Mucosa of gallbladder (tissue), 1 donor: ENCODE results near the gene SIDT2. TPM values are rescaled to one million over a fixed set of nuclear protein-coding genes. Genes with fewer than 3 reads are reported as not detected.
"Not testable (repeated sequence)": the region's sequence is repeated elsewhere in the genome, so short reads cannot be mapped to it uniquely, and the experiment has no call there.

Source experiments
- DNase-seq: peaks from one replicate; pipeline ENCODE4 v3.0.0-alpha.2; 2020; ENCODE audit warnings: low spot score
- total RNA-seq: library from RNA; stranded (reverse); gene quantifications from one replicate; pipeline ENCODE4 v1.2.1, GENCODE V29; 2021
- donor health status: DM: no; HTN: no; CAD: no.

SIDT2 gene
- total RNA-seq, 1 donor from 2014 or later = 72.9 TPM

DNA sequence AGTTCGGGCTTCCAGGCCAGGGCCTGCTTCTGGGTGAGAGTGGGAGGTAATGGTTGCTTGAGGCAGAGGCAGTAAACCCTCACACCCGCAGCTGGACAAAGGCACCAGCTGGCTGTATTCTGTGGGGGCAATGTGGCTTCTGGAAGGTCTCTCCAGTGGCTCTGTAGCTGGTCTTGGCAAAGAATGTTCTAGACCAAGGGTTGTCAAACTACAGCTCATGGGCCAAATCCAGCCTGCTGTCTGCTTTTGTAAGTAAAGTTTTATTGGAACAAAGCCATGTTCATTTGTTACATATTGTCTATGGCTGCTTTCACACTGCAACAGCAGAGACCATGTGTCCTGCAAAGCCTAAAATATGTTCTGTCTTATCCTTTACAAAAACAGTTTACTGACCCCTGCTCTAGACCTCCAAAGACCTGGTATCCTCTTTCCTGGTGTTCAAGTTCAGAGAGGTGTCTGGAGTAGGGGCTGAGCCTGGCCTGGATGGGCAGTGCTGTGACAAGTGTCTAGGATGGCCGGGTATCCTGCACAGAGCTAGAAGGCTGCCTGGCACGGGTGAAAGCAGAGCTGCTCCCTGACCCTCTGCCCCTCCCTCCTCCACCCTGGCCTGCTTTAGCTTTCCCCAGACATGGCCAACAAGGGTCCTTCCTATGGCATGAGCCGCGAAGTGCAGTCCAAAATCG is 24.0 kb downstream of the SIDT2 start:
- DNase-seq = no peak

DNA sequence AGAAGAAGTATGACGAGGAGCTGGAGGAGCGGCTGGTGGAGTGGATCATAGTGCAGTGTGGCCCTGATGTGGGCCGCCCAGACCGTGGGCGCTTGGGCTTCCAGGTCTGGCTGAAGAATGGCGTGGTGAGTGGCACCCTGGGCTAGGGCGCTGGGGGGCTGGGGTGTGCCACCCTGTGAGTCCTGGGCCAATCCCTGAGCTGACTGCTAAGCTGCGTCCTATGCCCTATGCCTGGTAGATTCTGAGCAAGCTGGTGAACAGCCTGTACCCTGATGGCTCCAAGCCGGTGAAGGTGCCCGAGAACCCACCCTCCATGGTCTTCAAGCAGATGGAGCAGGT is 24.5 kb downstream of the SIDT2 start:
- DNase-seq = no peak

DNA sequence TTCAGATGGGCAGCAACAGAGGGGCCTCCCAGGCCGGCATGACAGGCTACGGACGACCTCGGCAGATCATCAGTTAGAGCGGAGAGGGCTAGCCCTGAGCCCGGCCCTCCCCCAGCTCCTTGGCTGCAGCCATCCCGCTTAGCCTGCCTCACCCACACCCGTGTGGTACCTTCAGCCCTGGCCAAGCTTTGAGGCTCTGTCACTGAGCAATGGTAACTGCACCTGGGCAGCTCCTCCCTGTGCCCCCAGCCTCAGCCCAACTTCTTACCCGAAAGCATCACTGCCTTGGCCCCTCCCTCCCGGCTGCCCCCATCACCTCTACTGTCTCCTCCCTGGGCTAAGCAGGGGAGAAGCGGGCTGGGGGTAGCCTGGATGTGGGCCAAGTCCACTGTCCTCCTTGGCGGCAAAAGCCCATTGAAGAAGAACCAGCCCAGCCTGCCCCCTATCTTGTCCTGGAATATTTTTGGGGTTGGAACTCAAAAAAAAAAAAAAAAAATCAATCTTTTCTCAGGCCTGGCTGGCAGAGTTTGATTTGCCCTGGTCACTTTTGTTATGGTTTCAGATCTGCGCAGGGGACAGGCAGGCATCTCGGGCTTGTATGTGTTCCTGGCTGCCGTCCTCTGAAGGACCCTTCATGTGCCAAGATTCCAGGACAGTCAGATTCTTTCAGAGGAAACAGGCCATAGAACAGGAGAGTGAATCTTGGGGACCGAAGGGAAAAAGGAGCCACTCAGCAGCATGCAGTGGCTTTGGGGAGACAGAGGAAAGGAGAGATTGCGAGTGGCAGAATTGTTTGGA is 25.9 kb downstream of the SIDT2 start:
- no peak for DNase-seq

- DNase-seq = no peak
Observed at GRCh38 chr11:117205211-117205818, 26.8 kb downstream of the SIDT2 start.

- not testable (repeated sequence) for DNase-seq
Observed at GRCh38 chr11:117206111-117206510, 27.6 kb downstream of the SIDT2 start.

GRCh38 chr11:117206859-117207258 is 28.3 kb downstream of the SIDT2 start:
- not testable (repeated sequence) for DNase-seq

GRCh38 chr11:117207481-117207880 is 28.9 kb downstream of the SIDT2 start:
- DNase-seq = not testable (repeated sequence)

GRCh38 chr11:117208710-117209109 is 30.2 kb downstream of the SIDT2 start:
- not testable (repeated sequence) for DNase-seq

DNA sequence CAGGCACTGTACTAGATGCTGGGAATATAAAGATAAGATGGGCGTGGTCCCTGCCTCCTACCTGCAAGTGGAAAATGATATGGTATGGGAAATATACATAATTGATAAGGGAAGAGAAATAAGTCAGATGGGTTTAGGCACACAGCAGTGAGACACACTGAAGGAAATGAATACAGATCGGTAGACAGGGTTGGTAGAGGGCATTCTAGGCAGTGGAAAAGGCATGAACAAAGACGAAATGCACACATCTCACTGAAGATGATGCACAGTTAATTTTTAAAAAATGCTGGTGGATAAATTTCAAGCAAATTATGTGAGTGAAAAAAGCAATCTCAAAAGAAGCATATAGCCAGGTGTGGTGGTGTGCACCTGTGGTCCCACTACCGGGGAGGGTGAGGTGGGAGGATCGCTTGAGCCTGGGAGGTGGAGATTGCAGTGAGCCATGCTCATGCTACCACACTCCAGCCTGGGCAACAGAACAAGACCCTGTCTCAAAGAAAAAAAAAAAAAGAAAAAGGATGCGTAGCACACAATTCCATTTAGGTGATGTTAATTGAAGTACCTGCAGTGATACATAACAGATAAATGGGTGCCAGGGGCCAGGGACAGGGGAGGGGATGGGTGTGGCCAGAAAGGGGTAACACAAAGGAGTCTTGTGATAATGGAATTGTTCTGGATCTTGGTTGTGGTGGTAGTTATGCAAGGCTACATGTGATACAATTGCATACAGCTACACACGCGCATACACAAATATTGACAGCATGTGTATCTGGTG is 31.0 kb downstream of the SIDT2 start:
- DNase-seq = not testable (repeated sequence)

DNA sequence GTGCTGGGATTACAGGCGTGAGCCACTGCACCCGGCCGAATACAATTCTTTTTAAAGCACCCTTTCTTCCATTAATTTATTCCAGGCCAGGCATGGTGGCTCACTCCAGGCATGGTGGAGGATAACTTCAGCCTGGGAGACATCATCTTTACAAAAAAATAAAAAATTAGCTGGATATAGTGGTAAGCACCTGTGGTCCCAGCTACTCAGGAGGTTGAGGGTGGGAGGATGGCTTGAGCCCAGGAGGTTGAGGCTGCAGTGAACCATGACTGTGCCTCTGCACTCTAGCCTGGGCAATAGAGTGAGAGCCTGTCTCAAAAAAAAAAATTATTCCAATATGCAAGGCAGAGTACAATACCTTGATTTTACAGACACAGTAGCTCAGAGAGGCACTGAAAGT is 32.1 kb downstream of the SIDT2 start:
- no peak for DNase-seq

DNA sequence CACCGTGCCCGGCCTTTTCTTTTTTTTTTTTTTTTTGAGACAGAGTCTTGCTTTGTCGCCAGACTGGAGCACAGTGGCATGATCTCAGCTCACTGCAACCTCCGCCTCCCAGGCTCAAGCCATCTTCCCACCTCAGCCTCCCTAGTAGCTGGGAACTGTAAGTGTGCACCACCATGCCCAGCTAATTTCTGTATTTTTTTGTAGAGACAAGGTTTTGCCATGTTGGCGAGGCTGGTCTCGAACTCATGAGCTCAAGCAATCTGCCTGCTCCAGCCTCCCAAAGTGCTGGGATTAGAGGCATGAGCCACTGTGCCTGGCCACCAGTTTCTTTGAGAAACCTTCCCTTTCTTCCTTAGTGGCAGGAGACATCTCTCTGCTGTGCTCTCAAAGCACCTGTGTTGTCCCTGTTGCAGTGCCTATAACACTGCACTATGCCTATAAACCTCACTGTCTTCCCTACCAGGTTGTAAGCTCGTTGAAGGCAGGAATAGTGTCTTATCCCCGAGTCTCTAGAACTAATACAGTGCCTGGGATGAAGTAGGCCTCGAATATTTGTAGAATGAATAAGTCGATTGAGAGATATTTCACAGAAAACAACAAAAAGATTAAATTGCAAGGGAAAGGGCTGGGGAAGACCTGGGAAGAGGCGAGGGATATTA is 34.3 kb downstream of the SIDT2 start:
- no peak for DNase-seq

DNA sequence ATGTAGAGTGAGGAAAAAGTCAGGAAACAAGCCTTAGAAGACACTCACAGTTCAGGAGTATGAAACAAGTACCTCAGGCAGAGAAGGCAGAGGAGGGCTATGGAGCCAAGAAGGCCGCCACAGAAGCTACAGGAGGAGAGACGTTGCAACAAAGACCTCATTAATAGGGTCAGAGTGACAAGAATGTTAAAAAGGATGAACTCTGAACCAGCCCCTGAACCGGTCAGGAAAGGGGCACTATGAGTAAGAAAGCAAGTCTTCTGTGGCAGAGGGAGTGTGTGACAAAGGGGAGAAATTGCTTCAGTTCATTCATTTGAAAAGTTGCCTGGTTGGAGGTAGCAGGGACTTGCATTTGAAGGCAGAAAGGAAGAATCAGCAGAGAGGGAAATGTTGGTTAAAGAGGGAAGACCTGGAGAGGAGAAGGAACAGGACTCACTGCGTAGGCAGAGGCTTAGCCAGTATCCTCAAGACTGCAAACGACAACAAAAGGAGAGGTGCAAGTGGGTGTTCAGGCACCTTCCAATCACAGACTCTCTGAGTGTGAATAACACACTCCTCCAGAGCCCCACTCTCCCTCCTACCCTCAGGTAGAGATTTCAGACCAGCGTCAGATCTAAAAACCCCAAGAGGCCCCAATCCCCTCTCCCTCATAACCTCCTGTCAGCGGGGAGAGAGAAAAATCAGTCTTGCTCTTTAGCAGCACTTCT is 36.0 kb downstream of the SIDT2 start:
- no peak for DNase-seq

- DNase-seq = no peak
Observed at GRCh38 chr11:117217141-117218084, 38.9 kb downstream of the SIDT2 start.

DNA sequence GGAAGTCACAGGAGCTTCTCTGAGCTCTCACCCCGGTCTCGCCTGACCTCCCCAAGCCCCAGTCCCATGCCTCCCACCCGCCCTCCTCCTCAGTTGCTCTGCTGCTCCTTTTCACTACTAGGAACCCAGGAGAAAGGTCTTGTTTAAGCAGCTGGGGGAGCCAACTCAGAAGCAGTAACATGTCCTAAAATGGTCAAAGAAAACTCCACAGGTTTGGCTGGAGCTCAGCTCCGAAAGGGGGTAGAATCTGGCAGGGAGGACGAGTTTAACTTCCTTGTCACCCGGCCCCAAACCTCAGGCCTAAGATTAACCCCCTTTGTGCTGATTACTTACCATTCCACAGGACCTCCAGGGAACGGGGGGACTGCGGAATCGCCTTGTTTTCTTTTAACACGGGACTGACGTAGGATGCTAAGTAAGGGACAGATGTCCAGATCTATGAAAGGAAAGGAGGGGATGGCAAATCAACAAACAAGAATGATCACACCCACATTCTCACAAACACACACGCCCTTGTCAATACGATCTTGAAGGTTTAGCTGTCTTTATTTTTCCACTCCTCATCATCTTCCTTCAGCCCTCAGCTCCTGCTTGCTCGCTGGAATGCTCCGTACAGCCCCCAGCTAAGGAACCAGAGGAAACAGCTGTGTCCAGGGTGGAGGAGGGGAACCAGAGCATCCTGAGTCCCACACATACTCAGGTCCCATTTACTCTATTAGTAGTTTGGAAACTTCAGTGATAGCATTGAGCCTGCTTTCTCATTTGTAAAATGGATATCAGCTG is 39.8 kb downstream of the SIDT2 start:
- no peak for DNase-seq

GRCh38 chr11:117219001-117219400 is 40.5 kb downstream of the SIDT2 start:
- no peak for DNase-seq

GRCh38 chr11:117219455-117219854 is 40.9 kb downstream of the SIDT2 start:
- no peak for DNase-seq

GRCh38 chr11:117219995-117220394 is 41.5 kb downstream of the SIDT2 start:
- no peak for DNase-seq

- DNase-seq = no peak
Observed at GRCh38 chr11:117220568-117220967, 42.0 kb downstream of the SIDT2 start.
